HG03060 (cell line): Measurements from ENCODE around the gene PGD.
A peak's percentile ranks its signal among the peaks of the same experiment; 100 is the strongest.
"Not testable (repeated sequence)": the region's sequence is repeated elsewhere in the genome, so short reads cannot be mapped to it uniquely, and the experiment has no call there.

Experiments used
- ATAC-seq: cut with Tn5 transposase; IDR thresholded peaks from one replicate; pipeline ENCODE4 v1.9.1; 2021; ENCODE audit warnings: low read depth, moderate number of reproducible peaks; ENCODE audit not compliant: unreplicated experiment

PGD gene

DNA sequence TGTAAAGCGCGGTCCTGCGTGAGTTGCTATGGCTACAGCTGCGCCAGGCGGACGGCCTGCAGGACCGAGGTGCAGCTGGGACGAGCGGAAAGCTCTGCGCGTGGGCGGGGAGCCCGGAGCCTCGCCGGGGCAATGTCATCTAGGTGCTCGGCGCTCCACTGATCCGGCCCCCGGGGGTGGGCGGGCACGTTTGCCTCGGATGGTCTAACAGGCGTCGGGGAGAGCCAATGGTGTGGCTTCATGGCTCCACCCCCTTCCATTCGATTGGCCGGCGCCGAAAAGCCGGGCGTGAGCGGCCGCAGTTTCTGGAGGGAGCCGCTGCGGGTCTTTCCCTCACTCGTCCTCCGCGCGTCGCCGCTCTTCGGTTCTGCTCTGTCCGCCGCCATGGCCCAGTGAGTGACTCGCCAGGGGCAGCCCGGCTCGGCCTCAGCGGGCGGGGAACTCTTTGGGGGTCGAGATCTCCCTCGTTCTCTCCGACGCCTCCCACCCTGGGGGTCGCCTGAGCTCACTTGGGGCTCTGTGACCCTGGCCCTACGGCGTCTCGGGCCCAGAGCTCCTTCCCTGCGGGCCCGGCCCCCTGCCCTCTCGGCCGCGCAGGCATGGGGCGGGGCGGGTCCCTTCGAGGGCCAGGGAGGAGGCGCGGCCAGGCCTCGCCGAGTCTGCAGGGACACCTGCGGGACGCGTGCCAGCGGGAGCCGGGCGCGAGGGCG is at the start of gene PGD:
TSS of gene PGD (plus strand) at position 331 of the 710 bp plus-strand sequence. CDS start at position 385, 54 bp downstream.
- peak; percentile 86 for ATAC-seq

DNA sequence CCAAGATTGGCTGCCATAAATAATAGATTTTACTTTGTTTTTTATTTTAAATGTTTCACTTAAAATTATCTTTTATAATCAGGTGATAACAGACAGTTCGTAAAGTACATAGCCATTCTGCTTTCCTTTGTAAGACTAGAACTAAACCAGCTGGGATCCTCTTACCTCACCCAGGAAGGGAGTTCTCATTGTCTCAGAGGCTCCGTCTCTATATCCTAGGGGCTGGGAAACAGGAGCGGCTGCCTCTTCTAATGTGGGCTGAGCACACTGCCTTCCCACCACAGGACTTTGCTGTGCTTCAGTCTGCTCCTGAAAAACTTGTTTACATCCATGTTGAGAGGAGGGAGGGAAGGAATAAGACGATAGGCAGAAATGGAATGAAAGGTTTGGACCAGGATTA is 45.6 kb upstream of the PGD start:
- ATAC-seq, result no peak

DNA sequence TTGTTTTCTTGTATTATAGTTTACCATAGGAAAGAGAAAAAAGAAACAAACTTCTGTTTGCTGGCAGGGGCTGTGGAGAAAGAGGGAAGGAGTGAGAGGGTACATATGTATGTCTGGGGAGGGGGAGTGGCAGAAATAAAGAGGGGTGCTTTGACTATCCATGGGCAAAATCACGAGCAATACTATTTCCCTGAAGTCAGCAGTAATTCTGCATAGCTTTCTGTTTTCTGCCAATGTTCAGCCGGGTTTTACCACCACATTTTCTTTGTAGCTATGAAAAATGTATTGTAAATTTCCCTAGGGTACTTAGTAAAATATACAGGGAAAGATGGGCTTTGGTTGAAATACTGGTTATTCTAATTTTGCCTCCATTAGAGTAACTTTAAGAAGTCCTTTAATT is 45.2 kb upstream of the PGD start:
- no peak for ATAC-seq

DNA sequence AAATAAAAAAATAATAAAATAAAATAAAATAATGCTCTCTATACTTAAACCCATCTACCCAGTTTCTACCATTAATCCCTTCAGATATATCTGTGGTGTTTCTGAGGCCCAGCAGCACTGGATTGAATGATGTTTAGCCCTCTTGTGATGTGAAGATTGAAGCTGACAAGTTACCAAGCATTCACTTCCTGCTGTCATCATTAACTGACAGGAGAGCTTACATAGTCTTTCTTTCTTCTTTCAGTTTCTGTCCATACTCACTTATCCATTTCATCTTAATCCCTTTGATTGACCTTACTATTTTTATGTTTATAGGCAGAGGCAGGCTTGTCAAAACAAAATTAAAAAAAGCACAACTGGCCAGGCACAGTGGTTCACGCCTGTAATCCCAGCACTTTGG is 38.8 kb upstream of the PGD start:
- no peak for ATAC-seq

DNA sequence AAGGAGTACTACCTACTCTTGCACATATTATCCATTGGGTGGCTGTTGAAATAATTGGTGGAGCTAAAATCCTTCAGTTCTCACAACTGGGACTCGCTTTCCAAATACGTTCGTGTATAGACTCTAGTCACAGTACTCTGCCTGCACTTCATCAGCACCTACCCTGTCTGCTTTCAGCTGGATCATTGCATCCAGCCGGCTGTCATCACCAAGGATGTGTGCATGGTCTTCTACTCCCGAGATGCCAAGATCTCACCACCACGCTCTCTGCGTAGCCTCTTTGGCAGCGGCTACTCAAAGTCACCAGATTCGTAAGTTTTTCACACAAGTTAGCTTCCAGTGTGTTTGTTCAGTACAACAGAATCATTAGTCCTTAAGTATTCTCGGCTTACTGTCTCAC is 37.3 kb upstream of the PGD start:
- no peak for ATAC-seq

DNA sequence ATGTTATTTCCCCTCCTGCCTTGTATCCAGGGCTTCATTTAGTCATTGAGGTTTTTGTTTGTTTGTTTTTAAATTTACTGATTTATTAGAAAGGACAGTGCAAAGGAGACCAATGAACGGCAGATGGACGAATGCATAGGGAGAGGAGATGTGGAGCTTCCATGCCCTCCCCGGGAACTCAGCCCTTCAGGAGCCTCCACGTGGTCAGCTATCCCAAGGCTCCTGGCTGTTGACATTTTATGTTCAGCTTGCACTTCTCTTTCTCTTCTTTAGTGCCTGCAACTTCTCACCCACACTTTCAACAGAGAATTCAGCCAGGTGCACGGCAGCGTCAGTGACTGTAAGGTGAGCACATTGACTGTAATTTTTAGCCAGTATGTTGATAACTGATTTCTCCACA is 30.7 kb upstream of the PGD start:
- no peak for ATAC-seq

DNA sequence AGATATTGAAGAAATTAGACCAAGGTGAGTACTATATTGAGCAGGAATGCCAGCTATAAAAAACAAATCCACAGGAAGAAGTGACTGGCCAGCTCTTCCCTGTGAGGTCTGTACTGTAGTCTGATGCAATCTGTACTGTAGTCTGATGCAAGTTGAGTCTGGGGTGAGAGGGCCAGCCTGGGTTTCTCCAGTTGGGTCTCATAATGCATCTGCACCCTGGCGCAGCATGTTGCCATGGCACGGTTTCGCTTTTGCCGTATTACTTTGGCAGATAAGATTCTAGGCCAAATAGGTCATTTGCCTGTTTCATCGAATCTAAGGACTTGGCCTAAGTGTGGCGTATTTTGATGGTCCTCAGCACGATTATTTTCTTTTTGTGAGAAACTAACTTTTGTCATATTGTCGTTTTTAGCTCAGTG is 24.4 kb upstream of the PGD start:
- no peak for ATAC-seq

DNA sequence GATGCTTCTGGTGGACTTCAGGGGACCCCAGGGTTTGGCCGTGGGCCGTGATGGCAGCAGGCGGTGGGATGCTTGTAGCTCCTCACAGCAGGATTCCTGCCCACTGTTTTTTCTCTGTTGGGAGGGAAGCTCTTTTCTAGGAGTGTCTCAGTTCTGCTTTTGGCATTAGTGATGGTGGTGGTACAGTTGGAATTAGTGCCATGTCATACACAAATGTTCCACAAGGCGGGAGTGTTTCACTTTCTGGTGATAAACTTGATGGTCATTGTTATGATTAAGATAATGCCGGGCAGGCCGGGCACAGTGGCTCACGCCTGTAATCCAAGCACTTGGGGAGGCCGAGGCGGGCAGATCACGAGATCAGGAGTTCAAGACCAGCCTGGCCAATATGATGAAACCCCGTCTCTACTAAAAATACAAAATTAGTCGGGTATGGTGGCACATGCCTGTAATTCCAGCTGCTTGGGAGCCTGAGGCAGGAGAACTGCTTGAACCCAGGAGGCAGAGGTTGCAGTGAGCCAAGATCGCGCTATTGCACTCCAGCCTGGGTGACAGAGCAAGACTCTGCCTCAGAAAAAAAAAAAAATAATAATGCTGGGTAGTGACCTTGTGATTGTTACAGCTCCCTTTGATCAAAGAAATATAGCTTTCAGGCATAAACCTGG is 21.4 kb upstream of the PGD start:
- ATAC-seq, result not testable (repeated sequence)

DNA sequence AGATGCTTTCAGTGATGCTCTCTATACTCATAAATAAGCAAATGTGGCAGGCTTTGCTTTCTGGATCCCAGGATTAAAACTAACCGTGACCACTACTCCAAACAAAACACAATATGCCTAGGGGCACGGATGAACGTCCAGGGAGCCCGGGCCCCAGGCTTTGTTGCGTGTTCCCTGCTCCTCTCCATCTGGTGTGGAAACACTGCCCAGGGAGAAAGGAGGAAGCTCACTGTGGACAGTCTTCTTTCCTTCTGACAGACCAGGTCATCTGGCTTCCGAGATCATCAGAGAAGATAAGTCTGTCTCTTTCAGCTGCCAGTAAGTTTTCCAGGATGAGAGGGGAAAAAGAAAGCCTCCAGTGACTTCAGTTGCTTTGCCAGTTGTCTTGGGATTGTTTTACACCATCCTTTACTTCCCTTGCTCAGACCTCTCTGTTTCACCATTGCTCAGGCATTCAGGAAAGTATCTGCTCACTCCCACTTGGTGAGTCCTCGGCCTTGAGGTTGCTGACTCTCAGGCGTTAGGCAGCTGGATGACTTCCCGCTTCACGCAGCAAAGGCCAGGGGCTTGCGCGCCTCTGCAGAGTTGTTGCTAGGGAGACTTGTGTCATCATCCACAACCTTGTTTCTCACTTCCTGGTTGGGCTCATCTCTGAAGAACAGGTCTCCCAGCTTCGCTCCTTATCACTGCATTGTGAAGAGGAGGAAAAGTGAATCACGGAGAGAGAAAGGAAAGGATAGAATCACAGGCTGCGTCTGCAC is 20.6 kb upstream of the PGD start:
- no peak for ATAC-seq

DNA sequence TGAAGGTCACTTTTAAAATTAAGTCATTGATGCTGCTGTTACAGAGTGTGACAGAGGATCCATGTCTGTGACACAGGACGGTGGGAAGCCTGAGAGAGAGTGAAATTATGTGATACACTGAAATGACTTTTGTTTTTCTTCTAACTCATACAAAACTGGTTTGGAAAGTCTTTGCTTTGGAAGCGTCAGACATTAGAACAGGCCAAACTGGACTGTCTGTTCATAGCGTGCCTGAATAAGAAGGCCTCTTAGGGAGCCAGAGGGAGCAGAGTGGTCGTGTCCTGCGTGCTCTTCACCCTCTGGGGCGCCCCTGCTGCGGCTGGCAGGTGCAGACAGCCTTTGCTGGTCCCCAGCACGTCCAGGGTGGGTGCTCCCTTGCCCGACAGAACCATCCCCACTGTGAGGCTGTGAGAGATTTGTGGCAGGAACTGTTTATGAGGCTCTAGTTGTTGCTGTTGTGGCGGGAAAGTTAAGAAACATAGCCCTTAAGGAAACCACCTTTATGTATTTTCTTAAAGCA is 19.7 kb upstream of the PGD start:
- no peak for ATAC-seq

DNA sequence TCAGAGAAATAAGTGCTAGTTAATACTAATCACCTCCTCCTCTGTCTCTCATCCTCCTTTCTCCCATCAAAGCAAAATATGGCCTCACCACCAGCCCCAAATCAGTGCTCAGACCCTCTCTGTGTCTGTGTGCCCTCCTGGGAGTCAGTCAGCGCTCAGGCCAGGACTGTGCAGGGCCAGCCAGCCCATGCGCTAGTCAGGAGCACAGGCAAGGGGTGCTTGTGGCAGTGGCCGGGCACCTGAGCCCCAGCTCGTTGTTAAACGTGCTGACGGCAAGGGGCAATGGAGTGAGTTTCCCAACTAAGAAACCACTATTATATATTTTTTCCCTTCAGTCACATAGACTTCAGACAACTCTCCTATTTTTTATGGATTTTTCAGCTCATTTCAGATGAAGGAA is 19.2 kb upstream of the PGD start:
- no peak for ATAC-seq

DNA sequence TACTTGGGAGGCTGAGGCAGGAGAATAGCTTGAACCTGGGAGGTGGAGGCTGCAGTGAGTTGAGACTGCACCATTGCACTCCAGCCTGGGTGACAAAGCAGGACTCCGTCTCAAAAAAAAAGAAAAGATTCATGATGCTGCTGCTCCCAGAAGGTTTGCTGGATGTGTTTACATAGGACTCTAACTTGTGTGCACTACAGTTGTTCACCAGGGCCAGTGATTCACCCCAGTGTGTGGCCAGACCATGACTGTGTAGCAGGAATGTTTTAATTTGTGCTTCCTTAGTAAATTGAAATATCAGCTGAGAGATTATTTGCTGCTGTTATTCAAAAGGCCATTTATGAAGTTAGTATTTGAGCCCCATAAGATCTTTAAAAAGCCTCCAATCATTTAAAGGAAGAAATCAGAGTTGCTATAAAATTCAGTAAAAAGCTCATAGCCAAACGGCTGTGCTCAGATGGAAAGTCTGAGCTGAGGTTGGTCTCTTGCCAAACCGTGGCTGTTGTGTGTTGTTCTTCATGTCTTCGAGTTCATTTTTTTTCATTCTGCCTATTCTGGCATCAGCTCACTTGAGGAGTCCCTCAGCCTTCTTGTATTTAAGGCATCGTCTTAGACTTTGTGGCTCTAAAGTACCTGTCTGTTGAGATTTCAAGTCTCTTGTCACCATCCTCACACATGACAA is 18.1 kb upstream of the PGD start:
- no peak for ATAC-seq

DNA sequence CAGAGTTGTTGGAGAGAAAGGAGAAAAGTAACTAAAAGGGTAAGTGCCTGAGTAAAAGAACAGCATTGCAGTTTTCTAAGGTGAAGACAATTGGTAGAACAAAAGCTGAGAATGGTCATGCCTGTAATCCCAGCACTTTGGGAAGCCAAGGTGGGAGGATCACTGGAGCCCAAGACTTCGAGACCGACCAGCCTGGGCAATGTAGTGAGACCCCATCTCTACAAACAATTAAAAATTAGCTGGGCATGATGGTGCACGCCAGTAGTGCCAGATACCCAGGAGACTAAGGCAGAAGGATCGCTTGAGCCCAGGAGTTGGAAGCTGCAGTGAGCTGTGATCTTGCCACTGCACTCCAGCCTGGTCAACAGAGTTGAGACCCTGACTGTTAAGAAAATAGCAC is 15.2 kb upstream of the PGD start:
- no peak for ATAC-seq

DNA sequence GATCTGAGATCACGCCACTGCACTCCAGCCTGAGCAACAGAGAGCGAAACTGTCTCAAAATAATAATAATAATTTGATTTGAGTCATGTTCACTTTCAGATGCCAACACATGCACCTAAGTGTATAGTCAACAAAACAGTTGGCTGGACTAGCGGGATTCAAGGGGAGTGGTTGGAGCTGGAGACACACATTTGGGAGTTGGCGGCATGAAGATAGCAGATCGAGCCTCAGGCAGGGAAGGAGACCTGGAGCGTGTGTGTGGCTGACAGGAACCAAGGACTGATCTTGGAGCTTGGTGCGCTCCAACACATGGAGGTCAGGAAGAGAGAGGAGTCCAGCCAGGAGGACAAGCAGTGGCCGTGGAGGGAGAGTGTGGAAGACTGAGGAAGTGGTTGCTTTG is 14.6 kb upstream of the PGD start:
- no peak for ATAC-seq

DNA sequence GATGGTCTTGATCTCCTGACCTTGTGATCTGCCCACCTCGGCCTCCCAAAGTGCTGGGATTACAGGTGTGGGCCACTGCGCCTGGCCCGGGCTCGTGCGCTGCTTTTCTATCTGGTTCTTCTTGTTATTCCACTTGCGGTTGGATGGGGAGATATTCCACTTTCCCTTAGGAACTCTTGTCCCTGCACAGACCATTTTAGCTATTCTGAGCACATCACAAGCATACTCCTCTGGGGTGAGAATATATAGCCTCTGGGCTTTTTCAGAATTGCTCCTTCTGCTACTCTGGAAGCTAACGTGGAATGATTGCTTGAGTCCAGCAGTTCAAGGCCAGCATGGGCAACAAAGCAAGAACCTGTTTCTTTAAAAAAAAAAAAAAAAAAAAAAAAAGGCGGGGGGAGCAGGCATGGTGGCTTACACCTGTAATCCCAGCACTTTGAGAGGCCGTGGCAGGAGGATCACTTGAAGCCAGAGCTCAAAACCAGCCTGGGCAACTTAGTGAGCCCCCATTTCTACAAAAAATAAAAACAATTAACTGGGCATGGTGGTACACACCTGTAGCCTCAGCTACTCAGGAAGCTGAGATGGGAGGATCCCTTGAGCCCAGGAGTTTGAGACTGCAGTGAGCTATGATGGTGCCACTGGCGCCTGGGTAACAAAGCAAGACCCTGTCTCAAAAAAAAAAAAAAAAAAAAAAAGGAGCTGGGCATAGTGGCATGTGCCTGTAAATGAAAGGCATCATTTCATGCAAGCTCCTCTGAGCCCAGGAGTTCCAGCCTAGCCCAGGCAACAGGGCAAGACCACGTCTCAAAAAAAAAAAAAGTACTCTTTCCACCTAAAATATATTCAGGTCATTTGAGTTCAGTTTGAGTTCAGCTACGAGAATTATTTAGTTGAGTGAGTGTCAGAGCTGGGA is 11.8 kb upstream of the PGD start:
- no peak for ATAC-seq

DNA sequence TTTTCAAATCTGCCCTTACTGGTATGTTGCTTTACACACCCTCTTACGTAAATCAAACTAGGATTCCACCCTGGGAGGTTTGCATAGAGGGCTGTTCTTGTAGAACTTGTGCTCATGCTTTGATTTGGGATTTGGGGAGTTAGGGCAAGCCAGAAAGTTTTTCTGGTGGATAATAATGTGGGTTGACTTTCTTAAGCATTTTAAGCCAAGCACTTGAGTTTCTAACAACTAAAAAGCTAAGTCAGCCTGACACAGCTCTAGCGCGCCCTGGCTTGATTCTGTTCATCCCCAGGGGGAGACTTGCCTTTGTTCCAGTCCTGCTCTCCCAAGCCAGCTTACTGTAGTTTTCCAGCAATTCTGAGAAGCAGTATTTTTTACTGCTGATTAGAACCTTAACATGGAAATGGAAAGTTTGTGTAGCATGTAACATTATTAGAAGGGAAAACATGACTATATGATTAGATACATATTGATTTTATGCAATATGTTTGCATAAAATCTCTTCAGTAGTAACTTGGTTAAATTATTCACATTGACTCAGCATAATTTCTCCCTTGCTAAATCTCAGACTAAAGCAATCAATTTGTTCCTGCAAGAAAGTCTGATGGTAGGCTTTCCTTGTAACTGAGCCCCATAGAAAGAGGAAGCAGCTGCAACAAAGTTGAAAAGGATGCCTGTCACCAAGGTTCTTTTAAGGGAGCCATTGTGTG is 11.0 kb upstream of the PGD start:
- ATAC-seq, result no peak

DNA sequence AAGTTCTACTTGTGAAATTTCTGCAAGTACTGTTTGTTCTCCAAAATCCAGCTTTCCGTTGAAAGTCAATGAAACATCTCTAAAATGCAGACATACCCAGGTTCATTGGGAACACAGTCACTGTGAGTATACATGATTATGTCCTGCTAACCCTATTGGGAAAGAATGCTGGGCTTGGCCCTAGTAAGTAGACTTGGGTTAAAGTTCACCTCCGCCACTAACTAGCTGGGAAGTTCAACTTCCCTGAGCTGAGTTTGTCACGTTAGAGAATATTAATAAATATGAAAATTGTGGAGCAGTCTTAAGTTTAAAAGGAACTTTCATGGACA is 10.5 kb upstream of the PGD start:
- no peak for ATAC-seq

DNA sequence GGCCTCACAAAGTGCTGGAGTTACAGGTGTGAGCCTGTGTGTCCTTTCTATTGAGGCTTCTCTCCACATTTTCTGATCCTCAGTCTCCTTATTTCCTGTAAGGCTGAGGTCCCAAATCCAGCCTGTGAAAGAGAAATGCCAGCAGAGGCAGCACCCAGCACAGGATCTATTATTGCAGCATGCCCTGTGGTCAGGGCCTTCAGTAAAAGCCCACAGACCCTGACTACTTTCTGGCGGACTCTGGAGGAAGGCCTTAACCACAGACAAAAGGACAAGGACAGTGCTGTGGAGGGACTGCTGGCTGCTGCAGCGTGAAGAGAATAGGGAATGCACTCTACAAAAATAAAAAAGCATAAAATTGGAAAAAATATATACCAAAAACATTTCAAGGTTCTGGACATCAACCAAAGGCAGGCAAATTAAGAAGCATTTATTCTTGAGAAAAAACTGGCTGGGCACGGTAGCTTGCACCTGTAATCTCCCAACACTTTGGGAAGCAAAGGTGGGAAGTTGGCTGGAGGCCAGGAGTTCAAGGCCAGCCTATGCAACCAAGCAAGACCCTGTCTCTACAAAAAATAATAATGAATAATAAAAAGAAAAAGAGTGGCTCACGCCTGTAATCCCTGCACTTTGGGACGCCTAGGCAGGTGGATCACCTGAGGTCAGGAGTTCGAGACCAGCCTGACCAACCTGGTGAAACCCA is 9.4 kb upstream of the PGD start:
- no peak for ATAC-seq

DNA sequence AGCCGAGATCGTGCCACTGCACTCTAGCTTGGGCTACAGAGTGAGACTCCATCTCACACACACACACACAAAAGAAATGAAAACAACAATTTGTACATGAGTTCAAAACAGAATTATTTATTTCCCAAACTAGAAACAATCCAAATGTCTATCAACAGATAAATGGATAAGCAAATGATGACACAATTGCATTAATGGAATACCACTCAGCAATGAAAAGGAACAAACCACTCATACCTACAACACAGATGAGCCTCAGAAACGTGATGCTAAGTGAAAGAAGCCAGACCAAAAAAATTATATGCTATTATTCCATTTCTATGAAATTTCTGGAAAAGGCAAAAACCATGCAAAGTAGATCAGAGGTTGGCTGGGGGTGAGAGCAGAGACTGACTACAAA is 2.0 kb upstream of the PGD start:
- no peak for ATAC-seq
